ENCODE results near the gene C11orf21.

DNA sequence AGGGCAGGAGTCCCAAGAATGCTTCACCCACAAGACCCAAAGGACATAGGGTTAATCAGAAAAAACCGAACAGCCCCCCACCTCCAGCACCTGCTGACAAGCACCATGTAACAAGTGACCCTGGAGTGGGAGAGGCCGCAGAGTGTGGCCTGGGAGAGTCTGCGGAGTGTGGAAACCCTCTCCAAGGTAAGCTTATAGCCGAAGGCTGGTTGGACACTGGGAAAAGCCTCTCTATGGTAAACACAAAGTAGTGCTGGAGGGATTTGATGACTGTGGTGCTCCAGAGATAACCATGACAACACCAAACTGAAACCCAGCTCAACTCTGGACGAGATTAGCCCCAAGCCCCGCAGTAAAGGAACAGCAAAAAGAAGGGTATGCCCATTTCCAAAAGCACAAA lies 50.6 kb downstream of the C11orf21 start:
- no peak for TF ChIP-seq POLR2A (IDR thresholded peaks at IDR 0.05)
- TF ChIP-seq, protein P1, sequence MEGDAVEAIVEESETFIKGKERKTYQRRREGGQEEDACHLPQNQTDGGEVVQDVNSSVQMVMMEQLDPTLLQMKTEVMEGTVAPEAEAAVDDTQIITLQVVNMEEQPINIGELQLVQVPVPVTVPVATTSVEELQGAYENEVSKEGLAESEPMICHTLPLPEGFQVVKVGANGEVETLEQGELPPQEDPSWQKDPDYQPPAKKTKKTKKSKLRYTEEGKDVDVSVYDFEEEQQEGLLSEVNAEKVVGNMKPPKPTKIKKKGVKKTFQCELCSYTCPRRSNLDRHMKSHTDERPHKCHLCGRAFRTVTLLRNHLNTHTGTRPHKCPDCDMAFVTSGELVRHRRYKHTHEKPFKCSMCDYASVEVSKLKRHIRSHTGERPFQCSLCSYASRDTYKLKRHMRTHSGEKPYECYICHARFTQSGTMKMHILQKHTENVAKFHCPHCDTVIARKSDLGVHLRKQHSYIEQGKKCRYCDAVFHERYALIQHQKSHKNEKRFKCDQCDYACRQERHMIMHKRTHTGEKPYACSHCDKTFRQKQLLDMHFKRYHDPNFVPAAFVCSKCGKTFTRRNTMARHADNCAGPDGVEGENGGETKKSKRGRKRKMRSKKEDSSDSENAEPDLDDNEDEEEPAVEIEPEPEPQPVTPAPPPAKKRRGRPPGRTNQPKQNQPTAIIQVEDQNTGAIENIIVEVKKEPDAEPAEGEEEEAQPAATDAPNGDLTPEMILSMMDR (IDR thresholded peaks at IDR 0.05), result no peak
- no peak for TF ChIP-seq POLR2AphosphoS5 (IDR thresholded peaks at IDR 0.05)
- TF ChIP-seq EP300 (IDR thresholded peaks at IDR 0.05), result no peak
